Lower lobe of right lung (tissue), 2 donors: ENCODE results near the gene LYG2. TPM values are rescaled to one million over a fixed set of nuclear protein-coding genes. Genes with fewer than 3 reads are reported as not detected.
"Not testable (repeated sequence)": the region's sequence is repeated elsewhere in the genome, so short reads cannot be mapped to it uniquely, and the experiment has no call there.

Experiments used
- ATAC-seq, 2 donors: fragments of 200-7000 bp; cut with Tn5 transposase; one replicate each; pipeline ENCODE4 v1.9.1; 2020 to 2022; ENCODE audit warnings: mild to moderate bottlenecking in 2 of 2, moderate library complexity in 2 of 2
- DNase-seq: peaks from one replicate; pipeline ENCODE4 v3.0.0-alpha.2; 2020
- H3K27ac ChIP-seq: fragments of 200-600 bp; one replicate; pipeline ENCODE4 v1.8.0; 2022
- H3K27me3 ChIP-seq: fragments of 200-600 bp; one replicate; pipeline ENCODE4 v1.8.0; 2022; ENCODE audit warnings: low read depth
- H3K36me3 ChIP-seq: fragments of 200-600 bp; one replicate; pipeline ENCODE4 v1.8.0; 2022; ENCODE audit warnings: mild to moderate bottlenecking
- H3K4me1 ChIP-seq: fragments of 200-600 bp; one replicate; pipeline ENCODE4 v1.8.0; 2022
- H3K4me3 ChIP-seq: fragments of 200-600 bp; one replicate; pipeline ENCODE4 v1.8.0; 2022; ENCODE audit warnings: mild to moderate bottlenecking
- H3K9me3 ChIP-seq: fragments of 200-600 bp; one replicate; pipeline ENCODE4 v1.8.0; 2022
- intact Hi-C: fragments of 100-400 bp; cut with DNase I; formaldehyde crosslinking; loops from one replicate; pipeline ENCODE4 v1.11.0; 2022
- long read RNA-seq: library from polyadenylated mRNA; unstranded; transcript quantifications from one replicate; pipeline ENCODE4 v2.0.0, GENCODE V29; 2021
- total RNA-seq: library from RNA; stranded (reverse); fragmentation: NEBNext Ultra II Directional; extraction: Animal tissue kit (Norgen Biotek cat#: 25700); gene quantifications from one replicate; pipeline ENCODE4 v1.2.1, GENCODE V29; 2021
- TF ChIP-seq, protein P1 (sequence below): fragments of 200-600 bp; IDR thresholded peaks from one replicate; pipeline ENCODE4 v1.8.0; 2022; ENCODE audit warnings: antibody characterized with exemption, mild to moderate bottlenecking
- donor health status: DM: no; HTN: yes; CAD: no; lungs with severe emphysema.

LYG2 gene, protein sequence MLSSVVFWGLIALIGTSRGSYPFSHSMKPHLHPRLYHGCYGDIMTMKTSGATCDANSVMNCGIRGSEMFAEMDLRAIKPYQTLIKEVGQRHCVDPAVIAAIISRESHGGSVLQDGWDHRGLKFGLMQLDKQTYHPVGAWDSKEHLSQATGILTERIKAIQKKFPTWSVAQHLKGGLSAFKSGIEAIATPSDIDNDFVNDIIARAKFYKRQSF
- not detected for total RNA-seq
- long read RNA-seq, result 0 reads

DNA sequence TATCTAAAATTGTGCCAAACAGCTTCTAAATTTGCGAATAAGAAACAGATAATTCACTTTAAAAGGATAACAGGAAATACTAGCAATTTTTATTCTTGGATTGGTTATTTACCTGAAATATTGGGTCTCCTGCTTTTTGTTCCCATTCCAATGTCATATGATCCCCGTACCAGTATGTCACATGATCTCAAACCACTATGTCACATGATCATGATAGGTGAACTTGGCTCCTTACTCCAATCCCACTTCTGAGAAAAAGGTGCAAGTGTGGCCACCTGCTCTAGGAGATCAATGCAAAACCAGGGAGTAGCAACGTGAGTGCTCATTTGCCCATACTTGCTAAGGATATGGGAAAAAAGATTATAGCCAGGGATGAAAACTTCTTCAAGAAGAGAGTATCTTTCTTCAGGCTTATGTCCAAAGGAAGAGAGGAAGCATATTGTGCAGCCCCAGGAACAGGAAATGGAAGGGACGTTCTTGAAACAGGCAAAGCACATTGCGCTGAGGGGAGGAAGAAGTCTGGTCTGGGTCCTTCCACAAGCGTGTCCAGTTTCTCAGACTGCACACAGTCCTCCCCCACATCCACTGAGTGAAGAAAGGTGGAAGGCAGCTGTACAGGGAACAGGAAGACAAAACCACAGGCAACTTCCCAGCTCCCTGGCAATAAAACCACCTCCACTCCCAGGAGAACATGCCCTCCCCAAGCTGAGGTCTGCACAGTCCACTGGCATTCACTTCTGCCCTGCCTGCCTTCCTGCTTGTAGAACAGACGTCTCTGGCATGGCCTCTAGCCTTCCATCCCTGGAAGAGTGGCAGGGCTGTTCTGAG, at the start of gene LYG2:
TSS of gene LYG2 (minus strand) at position 176 of the 828 bp plus-strand sequence. CDS start 1,406 bp downstream, outside the sequence.
- intact Hi-C loops, result no loop called here
- H3K4me1 ChIP-seq, result no peaks in the 10 kb centered on the region
- no peaks in the 10 kb centered on the region for H3K36me3 ChIP-seq
- DNase-seq, result no peak
- no peak for ATAC-seq
- H3K27me3 ChIP-seq, result no peaks in the 10 kb centered on the region
- no peak within 1 kb of the TSS for H3K4me3 ChIP-seq
- no peaks in the 10 kb centered on the region for H3K9me3 ChIP-seq
- no peak within 1 kb of the TSS for H3K27ac ChIP-seq
- TF ChIP-seq, protein P1, sequence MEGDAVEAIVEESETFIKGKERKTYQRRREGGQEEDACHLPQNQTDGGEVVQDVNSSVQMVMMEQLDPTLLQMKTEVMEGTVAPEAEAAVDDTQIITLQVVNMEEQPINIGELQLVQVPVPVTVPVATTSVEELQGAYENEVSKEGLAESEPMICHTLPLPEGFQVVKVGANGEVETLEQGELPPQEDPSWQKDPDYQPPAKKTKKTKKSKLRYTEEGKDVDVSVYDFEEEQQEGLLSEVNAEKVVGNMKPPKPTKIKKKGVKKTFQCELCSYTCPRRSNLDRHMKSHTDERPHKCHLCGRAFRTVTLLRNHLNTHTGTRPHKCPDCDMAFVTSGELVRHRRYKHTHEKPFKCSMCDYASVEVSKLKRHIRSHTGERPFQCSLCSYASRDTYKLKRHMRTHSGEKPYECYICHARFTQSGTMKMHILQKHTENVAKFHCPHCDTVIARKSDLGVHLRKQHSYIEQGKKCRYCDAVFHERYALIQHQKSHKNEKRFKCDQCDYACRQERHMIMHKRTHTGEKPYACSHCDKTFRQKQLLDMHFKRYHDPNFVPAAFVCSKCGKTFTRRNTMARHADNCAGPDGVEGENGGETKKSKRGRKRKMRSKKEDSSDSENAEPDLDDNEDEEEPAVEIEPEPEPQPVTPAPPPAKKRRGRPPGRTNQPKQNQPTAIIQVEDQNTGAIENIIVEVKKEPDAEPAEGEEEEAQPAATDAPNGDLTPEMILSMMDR, result no peak

DNA sequence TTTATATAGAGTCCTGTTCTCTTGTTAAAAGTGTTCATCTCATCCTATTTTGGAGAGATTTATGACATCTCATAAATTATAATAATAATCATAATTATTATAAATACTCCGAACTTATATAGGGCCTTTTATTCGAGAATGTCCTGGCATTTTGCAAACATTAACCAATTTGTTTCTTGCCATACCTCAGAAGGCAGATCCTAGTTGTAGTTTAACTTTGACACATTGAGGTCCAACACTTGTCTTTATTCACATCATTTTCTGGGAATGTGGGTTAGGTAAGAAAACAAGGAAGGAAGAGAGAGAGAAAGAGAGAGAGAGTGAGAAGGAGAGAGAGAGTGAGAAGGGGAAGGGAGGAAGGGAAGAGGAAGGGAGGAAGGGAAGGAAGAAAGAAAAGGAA, 45.6 kb upstream of the LYG2 start, which contains the start of gene LYG1:
TSS of gene LYG1 (minus strand) at position 101 of the 400 bp plus-strand sequence. CDS start 5,527 bp downstream, outside the sequence.
- H3K4me1 ChIP-seq, H3K9me3 ChIP-seq, H3K4me3 ChIP-seq, intact Hi-C loops, DNase-seq, ATAC-seq, H3K27me3 ChIP-seq, H3K36me3 ChIP-seq, H3K27ac ChIP-seq: not testable (repeated sequence)

GRCh38 chr2:99299580-99299979, 44.1 kb upstream of the LYG2 start:
- no peak overlapping the region for H3K4me3 ChIP-seq
- no peaks in the 10 kb centered on the region for H3K9me3 ChIP-seq
- no peak for DNase-seq
- H3K4me1 ChIP-seq, result no peaks in the 10 kb centered on the region
- no peak overlapping the region for H3K27ac ChIP-seq
- no peaks in the 10 kb centered on the region for H3K27me3 ChIP-seq
- intact Hi-C loops, result no loop called here
- no peak for ATAC-seq
- TF ChIP-seq, protein P1, result no peak
- peaks cover 10% of the 10 kb centered on the region for H3K36me3 ChIP-seq

DNA sequence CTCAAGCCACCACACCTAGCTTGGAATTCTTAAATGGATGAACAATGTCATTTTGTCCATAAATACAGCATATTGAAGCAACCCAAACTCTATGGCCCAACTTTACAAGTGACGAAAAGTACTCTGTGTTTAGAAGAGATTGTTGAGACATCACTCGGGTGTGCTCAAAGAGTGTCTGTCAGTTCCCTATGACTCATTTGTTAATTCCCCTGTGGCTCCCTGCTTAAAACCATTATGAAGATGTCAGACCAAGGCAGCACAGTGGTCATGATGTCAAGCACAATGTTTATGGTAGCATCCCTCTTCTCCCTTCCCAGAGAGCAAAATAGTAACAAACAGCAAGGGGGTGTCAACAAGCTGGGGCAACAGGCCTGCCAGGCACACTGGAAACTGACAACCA, 42.5 kb upstream of the LYG2 start:
- H3K27me3 ChIP-seq, result no peaks in the 10 kb centered on the region
- DNase-seq (no peak), ATAC-seq (no peak)
- H3K36me3 ChIP-seq, result peaks cover 10% of the 10 kb centered on the region
- H3K4me3 ChIP-seq, result no peak overlapping the region
- H3K27ac ChIP-seq, result no peak overlapping the region
- intact Hi-C loops, result no loop called here
- no peaks in the 10 kb centered on the region for H3K4me1 ChIP-seq
- H3K9me3 ChIP-seq, result no peaks in the 10 kb centered on the region
- TF ChIP-seq, protein P1, result no peak

DNA sequence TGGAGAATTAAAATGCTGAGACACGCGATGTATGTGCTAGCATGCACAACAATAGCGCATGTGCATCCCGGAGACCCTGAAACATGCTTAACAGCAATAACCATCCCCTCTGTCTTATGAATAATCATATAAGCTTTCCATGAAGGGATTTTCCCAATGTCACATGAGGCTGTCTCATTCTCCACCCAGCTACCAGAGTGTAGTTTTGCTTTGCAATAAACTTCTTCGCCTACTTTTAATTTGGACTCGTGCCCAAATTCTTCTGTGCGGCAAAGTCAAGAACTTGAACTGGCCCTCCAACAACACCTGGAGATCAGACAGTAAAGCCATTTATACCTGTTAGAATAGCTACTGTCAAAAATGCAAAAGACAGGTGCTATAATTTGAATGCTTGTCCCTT, 30.1 kb upstream of the LYG2 start:
- no peak overlapping the region for H3K27ac ChIP-seq
- intact Hi-C loops, result no loop called here
- TF ChIP-seq, protein P1, result no peak
- H3K27me3 ChIP-seq, result no peaks in the 10 kb centered on the region
- ATAC-seq (peak; percentile 49), DNase-seq (no peak)
- no peaks in the 10 kb centered on the region for H3K4me1 ChIP-seq
- peaks cover 7% of the 10 kb centered on the region for H3K36me3 ChIP-seq
- H3K9me3 ChIP-seq, result no peaks in the 10 kb centered on the region
- H3K4me3 ChIP-seq, result no peak overlapping the region
